Uterus (tissue), 2 donors: Measurements from ENCODE around the gene TAS2R16.

Source experiments
- POLR2A ChIP-seq, 2 donors: fragments of 450-650 bp; IDR thresholded peaks; one replicate each; pipeline ENCODE4 v1.6.1; 2016; ENCODE audit warnings: antibody characterized with exemption in 2 of 2, mild to moderate bottlenecking in 1 of 2, moderate library complexity in 1 of 2
- TF ChIP-seq, protein P1 (sequence below), 4 experiments: fragments of 200-600 bp in 2 of 4; fragments of 450-650 bp in 2 of 4; sonication (generic) in 2 of 4; IDR thresholded peaks; one replicate each; pipeline ENCODE4 v1.5.1; 2016 to 2019; ENCODE audit warnings: antibody characterized with exemption in 4 of 4, mild to moderate bottlenecking in 2 of 4, moderate library complexity in 1 of 4

GRCh38 chr7:122987463-122987862 lies 8.0 kb downstream of the TAS2R16 start:
- TF ChIP-seq, protein P1, sequence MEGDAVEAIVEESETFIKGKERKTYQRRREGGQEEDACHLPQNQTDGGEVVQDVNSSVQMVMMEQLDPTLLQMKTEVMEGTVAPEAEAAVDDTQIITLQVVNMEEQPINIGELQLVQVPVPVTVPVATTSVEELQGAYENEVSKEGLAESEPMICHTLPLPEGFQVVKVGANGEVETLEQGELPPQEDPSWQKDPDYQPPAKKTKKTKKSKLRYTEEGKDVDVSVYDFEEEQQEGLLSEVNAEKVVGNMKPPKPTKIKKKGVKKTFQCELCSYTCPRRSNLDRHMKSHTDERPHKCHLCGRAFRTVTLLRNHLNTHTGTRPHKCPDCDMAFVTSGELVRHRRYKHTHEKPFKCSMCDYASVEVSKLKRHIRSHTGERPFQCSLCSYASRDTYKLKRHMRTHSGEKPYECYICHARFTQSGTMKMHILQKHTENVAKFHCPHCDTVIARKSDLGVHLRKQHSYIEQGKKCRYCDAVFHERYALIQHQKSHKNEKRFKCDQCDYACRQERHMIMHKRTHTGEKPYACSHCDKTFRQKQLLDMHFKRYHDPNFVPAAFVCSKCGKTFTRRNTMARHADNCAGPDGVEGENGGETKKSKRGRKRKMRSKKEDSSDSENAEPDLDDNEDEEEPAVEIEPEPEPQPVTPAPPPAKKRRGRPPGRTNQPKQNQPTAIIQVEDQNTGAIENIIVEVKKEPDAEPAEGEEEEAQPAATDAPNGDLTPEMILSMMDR (IDR thresholded peaks at IDR 0.05) = no peak
- TF ChIP-seq POLR2A (IDR thresholded peaks at IDR 0.05) = no peak
